NAMALWA (cell line): ENCODE measurements around the gene C12orf76.
A peak's percentile ranks its signal among the peaks of the same experiment; 100 is the strongest.
"Not testable (repeated sequence)": the region's sequence is repeated elsewhere in the genome, so short reads cannot be mapped to it uniquely, and the experiment has no call there.

Source experiments
- DNase-seq: peaks from one replicate; pipeline ENCODE4 v3.0.0-alpha.2; 2015; ENCODE audit warnings: low spot score

The C12orf76 gene

GRCh38 chr12:110062241-110062640, 13.9 kb upstream of the C12orf76 start:
- no peak for DNase-seq

GRCh38 chr12:110059651-110060000, 11.3 kb upstream of the C12orf76 start:
- DNase-seq, result no peak

- DNase-seq, result no peak
Observed at GRCh38 chr12:110058875-110059615, 10.7 kb upstream of the C12orf76 start.

- not testable (repeated sequence) for DNase-seq
Observed at GRCh38 chr12:110056643-110057042, 8.3 kb upstream of the C12orf76 start.

GRCh38 chr12:110055375-110056352, 7.3 kb upstream of the C12orf76 start:
- DNase-seq, result not testable (repeated sequence)

GRCh38 chr12:110050927-110051326, 2.6 kb upstream of the C12orf76 start:
- DNase-seq, result no peak

- not testable (repeated sequence) for DNase-seq
Observed at GRCh38 chr12:110049666-110050065, 1.3 kb upstream of the C12orf76 start.

GRCh38 chr12:110049034-110049433, 712 bp upstream of the C12orf76 start:
- DNase-seq, result peak; percentile 57

- peak; percentile 26 for DNase-seq
Observed at GRCh38 chr12:110047297-110047940, 903 bp downstream of the C12orf76 start.

- DNase-seq, result no peak
Observed at GRCh38 chr12:110046451-110047187, 1.7 kb downstream of the C12orf76 start.

GRCh38 chr12:110042264-110042663, 6.1 kb downstream of the C12orf76 start:
- no peak for DNase-seq

- no peak for DNase-seq
Observed at GRCh38 chr12:110039085-110039807, 9.1 kb downstream of the C12orf76 start.

- DNase-seq, result no peak
Observed at GRCh38 chr12:110038741-110039084, 9.6 kb downstream of the C12orf76 start.

- DNase-seq, result no peak
Observed at GRCh38 chr12:110037315-110037714, 11.0 kb downstream of the C12orf76 start.

GRCh38 chr12:110035534-110036104, 12.7 kb downstream of the C12orf76 start:
- DNase-seq, result no peak

GRCh38 chr12:110033888-110034287, 14.4 kb downstream of the C12orf76 start:
- no peak for DNase-seq

GRCh38 chr12:110029290-110029815, 19.0 kb downstream of the C12orf76 start:
- no peak for DNase-seq

- DNase-seq, result no peak
Observed at GRCh38 chr12:110028323-110028722, 20.0 kb downstream of the C12orf76 start.

- DNase-seq, result no peak
Observed at GRCh38 chr12:110024051-110024450, 24.3 kb downstream of the C12orf76 start.
